ENCODE data around the gene DMD. TPM values are rescaled to one million over a fixed set of nuclear protein-coding genes. Genes with fewer than 3 reads are reported as not detected.

The DMD gene
- total RNA-seq, 1 donor from 2014 or later, result 22.2 TPM

DNA sequence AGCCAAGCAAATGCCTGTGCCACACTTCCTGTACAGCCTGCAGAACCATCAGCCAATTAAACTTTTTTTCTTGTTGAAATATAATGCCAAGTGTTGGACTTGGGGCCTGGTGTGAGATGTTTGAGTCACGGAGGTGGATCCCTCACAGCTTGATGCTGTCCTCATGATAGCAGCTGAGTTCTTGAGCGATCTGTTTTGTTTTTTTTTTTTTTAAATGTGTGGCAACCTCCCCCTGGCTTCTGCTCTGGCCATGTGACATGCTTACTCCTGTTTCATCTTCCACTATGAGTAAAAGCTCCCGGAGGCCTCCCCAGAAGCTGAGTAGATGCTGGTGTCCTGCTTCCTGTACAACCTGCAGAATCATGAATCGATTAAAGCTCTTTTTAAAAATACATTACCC, 1166.2 kb downstream of the DMD start:
- H3K4me2 ChIP-seq (ENCODE audit: low read length), result no peak overlapping the region
- no peaks in the 10 kb centered on the region for H3K79me2 ChIP-seq (ENCODE audit: insufficient read depth, low read length)
- no peaks in the 10 kb centered on the region for H3K9me3 ChIP-seq (ENCODE audit: insufficient read depth, low read depth, low read length)
- H4K20me1 ChIP-seq (ENCODE audit: insufficient read depth, low read length), result no peaks in the 10 kb centered on the region
- H3K9ac ChIP-seq (ENCODE audit: low read length), result no peak overlapping the region
- TF ChIP-seq EZH2 (IDR thresholded peaks at IDR 0.05; ENCODE audit: insufficient read depth, low read length), result no peak
- TF ChIP-seq, protein P1, sequence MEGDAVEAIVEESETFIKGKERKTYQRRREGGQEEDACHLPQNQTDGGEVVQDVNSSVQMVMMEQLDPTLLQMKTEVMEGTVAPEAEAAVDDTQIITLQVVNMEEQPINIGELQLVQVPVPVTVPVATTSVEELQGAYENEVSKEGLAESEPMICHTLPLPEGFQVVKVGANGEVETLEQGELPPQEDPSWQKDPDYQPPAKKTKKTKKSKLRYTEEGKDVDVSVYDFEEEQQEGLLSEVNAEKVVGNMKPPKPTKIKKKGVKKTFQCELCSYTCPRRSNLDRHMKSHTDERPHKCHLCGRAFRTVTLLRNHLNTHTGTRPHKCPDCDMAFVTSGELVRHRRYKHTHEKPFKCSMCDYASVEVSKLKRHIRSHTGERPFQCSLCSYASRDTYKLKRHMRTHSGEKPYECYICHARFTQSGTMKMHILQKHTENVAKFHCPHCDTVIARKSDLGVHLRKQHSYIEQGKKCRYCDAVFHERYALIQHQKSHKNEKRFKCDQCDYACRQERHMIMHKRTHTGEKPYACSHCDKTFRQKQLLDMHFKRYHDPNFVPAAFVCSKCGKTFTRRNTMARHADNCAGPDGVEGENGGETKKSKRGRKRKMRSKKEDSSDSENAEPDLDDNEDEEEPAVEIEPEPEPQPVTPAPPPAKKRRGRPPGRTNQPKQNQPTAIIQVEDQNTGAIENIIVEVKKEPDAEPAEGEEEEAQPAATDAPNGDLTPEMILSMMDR (IDR thresholded peaks at IDR 0.05; ENCODE audit: insufficient read depth, low read depth, low read length), result no peak
- H3K4me1 Mint-ChIP-seq (ENCODE audit: low read depth, unreplicated experiment), result no peaks in the 10 kb centered on the region
- no peaks in the 10 kb centered on the region for H3K36me3 ChIP-seq (ENCODE audit: insufficient read depth, low read length)
- H3K4me3 Mint-ChIP-seq (ENCODE audit: unreplicated experiment), result no peak overlapping the region
- H3K27me3 Mint-ChIP-seq (ENCODE audit: low read depth, unreplicated experiment), result no peaks in the 10 kb centered on the region
- H3K27me3 ChIP-seq (ENCODE audit: insufficient read depth, low read length), result no peaks in the 10 kb centered on the region
- no peak overlapping the region for H3K27ac ChIP-seq (ENCODE audit: low read depth, low read length)
- H3K4me3 ChIP-seq (ENCODE audit: insufficient read depth, low read depth, low read length), result no peak overlapping the region
- H3K27ac Mint-ChIP-seq (ENCODE audit: unreplicated experiment), result no peak overlapping the region
- no peak overlapping the region for H2AFZ ChIP-seq (ENCODE audit: low read depth, low read length)
- DNase-seq (ENCODE audit: low read depth) (no peak), FAIRE-seq (no peak)
- no peaks in the 10 kb centered on the region for H3K9me3 Mint-ChIP-seq (ENCODE audit: unreplicated experiment)
- H3K4me1 ChIP-seq (ENCODE audit: insufficient read depth, low read length), result no peaks in the 10 kb centered on the region
- no peaks in the 10 kb centered on the region for H3K36me3 Mint-ChIP-seq (ENCODE audit: low read depth, unreplicated experiment)

DNA sequence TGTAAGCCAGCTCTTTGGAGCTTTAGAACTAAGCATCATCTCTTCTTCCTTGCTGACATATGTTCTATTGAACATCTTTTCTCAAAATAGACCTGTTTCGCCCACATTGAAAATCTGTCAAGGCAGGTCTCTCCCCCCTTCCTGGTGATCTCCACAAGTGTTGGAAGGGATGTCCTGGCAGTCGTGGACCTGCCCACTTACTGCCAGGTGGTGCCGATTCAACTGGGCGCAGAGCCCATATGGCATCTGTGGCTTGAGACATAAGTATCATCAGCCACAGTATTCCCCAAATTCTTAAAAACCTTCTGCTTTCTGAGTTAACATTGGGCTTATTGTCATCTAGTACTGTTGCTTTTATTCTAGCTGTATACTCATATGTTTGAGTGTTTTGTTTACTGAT, 1170.2 kb downstream of the DMD start:
- Mint-ChIP-seq H3K4me3 (ENCODE audit: unreplicated experiment) (no peak overlapping the region), H3K27ac (ENCODE audit: unreplicated experiment) (no peak overlapping the region), H3K27me3 (ENCODE audit: low read depth, unreplicated experiment) (no peaks in the 10 kb centered on the region), H3K4me1 (ENCODE audit: low read depth, unreplicated experiment) (no peaks in the 10 kb centered on the region), H3K36me3 (ENCODE audit: low read depth, unreplicated experiment) (no peaks in the 10 kb centered on the region), H3K9me3 (ENCODE audit: unreplicated experiment) (no peaks in the 10 kb centered on the region)
- Histone ChIP-seq H3K27ac (ENCODE audit: low read depth, low read length) (no peak overlapping the region), H2AFZ (ENCODE audit: low read depth, low read length) (no peak overlapping the region), H4K20me1 (ENCODE audit: insufficient read depth, low read length) (no peaks in the 10 kb centered on the region), H3K9ac (ENCODE audit: low read length) (no peak overlapping the region), H3K9me3 (ENCODE audit: insufficient read depth, low read depth, low read length) (no peaks in the 10 kb centered on the region), H3K27me3 (ENCODE audit: insufficient read depth, low read length) (no peaks in the 10 kb centered on the region), H3K36me3 (ENCODE audit: insufficient read depth, low read length) (no peaks in the 10 kb centered on the region), H3K4me2 (ENCODE audit: low read length) (no peak overlapping the region), H3K79me2 (ENCODE audit: insufficient read depth, low read length) (no peaks in the 10 kb centered on the region), H3K4me3 (ENCODE audit: insufficient read depth, low read depth, low read length) (no peak overlapping the region), H3K4me1 (ENCODE audit: insufficient read depth, low read length) (no peaks in the 10 kb centered on the region)
- DNase-seq (ENCODE audit: low read depth) (no peak), FAIRE-seq (peak; percentile 96)
- TF ChIP-seq EZH2 (IDR thresholded peaks at IDR 0.05; ENCODE audit: insufficient read depth, low read length), result no peak
- TF ChIP-seq, protein P1 (IDR thresholded peaks at IDR 0.05; ENCODE audit: insufficient read depth, low read depth, low read length), result no peak

DNA sequence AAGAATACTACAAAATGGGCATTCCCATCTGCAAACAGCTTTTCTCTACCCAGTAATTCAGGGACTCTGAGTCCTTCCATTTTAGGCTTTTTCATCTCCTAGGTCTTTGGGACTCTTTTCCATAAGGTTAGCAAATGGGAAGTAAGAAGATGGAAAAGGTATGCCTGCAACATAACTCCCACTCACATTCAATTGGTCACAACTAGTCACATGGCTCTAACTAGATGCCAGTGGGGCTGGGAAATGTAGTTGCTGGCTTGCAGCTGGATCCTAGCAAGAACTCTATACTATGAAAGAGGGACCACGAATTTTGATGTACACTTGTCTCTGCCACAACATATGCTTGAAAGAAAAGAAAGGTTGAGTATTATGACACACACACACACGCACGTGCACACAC, 1184.6 kb downstream of the DMD start:
- Histone ChIP-seq H3K27me3 (ENCODE audit: insufficient read depth, low read length) (no peaks in the 10 kb centered on the region), H3K9ac (ENCODE audit: low read length) (no peak overlapping the region), H3K9me3 (ENCODE audit: insufficient read depth, low read depth, low read length) (no peaks in the 10 kb centered on the region), H3K27ac (ENCODE audit: low read depth, low read length) (no peak overlapping the region), H3K79me2 (ENCODE audit: insufficient read depth, low read length) (no peaks in the 10 kb centered on the region), H2AFZ (ENCODE audit: low read depth, low read length) (no peak overlapping the region), H3K4me3 (ENCODE audit: insufficient read depth, low read depth, low read length) (no peak overlapping the region), H3K4me1 (ENCODE audit: insufficient read depth, low read length) (no peaks in the 10 kb centered on the region), H3K36me3 (ENCODE audit: insufficient read depth, low read length) (no peaks in the 10 kb centered on the region), H4K20me1 (ENCODE audit: insufficient read depth, low read length) (no peaks in the 10 kb centered on the region), H3K4me2 (ENCODE audit: low read length) (no peak overlapping the region)
- H3K9me3 Mint-ChIP-seq (ENCODE audit: unreplicated experiment), result no peaks in the 10 kb centered on the region
- H3K27me3 Mint-ChIP-seq (ENCODE audit: low read depth, unreplicated experiment), result no peaks in the 10 kb centered on the region
- H3K4me3 Mint-ChIP-seq (ENCODE audit: unreplicated experiment), result no peak overlapping the region
- TF ChIP-seq EZH2 (IDR thresholded peaks at IDR 0.05; ENCODE audit: insufficient read depth, low read length), result no peak
- TF ChIP-seq, protein P1 (IDR thresholded peaks at IDR 0.05; ENCODE audit: insufficient read depth, low read depth, low read length), result no peak
- H3K4me1 Mint-ChIP-seq (ENCODE audit: low read depth, unreplicated experiment), result no peaks in the 10 kb centered on the region
- H3K36me3 Mint-ChIP-seq (ENCODE audit: low read depth, unreplicated experiment), result no peaks in the 10 kb centered on the region
- FAIRE-seq (peak; percentile 34), DNase-seq (ENCODE audit: low read depth) (no peak)
- no peak overlapping the region for H3K27ac Mint-ChIP-seq (ENCODE audit: unreplicated experiment)

All from astrocyte (in vitro differentiated cells and primary cell).